GM18951 (cell line): ENCODE data around the gene ITGB5.
A peak's percentile ranks its signal among the peaks of the same experiment; 100 is the strongest.

Experiments
- POLR2A ChIP-seq: IDR thresholded peaks from 4 replicates; pipeline ENCODE4 v1.6.1; 2011; ENCODE audit warnings: mild to moderate bottlenecking; ENCODE audit not compliant: insufficient read length, insufficient read depth; ENCODE audit errors: extremely low read depth
- in situ Hi-C: fragments of 300-500 bp; cut with MboI; formaldehyde crosslinking; loops from one replicate; pipeline ENCODE4 v1.12.0; 2022; ENCODE audit warnings: low sequenced_read_pairs, mixed read lengths, inconsistent platforms; ENCODE audit not compliant: unreplicated experiment

The ITGB5 gene

DNA sequence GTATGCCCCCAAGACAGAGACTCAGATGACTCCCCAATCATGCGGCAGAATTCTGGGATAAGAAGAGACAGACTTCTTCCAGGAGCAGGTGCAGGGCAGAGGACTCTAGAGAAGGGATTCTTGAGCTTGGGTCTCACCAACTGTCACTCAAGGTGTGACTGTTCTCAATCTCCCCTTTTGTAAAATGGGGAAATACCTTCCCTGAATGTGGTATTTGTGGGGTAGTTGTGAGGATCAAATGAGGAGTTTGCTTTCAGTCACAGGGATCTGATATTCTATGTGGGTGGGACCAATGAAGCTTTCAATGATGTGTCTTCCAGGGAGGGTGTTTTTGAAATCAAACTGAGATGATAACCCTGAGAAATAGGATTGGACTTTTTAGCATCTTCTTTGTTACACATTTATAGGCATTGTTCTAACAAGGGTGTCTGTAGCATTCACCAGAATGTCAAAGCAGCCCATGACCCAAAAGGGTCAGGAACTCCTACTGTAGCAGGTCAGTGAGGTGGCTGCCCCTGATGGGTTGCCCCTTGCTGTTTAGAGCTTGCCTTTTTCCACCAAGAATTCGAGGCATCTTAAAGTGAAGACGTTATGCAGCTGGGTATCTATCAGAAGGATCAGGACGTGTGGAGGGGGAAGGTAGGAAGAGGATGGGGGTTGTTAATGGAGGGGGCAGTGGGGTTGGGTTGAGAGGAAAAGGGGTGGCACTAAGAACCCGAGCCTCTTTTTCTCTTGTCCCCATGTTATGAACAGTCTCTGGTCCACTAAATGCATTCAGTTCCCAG, 128.1 kb downstream of the ITGB5 start:
- in situ Hi-C loops: loop anchor here (25.0 kb wide), 1 partner anchor 653 kb away; no protein-coding TSS in a partner anchor
- no peak for TF ChIP-seq POLR2A

DNA sequence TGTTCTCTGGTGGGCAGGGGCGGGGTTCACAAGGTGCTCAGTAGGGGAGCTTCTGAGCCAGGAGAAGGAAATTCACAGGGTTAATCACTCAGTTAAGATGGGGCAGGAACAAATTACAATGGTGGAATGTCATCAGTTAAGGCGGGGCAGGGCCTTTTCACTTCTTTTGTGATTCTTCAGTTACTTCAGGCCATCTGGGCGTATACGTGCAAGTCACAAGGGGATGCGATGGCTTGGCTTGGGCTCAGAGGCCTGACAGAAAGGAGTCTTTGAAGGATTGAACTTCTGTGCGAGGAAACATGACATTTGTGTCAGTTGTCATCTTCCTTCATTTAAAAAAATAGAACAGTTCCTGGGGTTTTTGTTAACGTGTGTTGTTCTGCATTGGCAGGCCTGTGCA, 129.2 kb downstream of the ITGB5 start:
- in situ Hi-C loops: loop anchor here (25.0 kb wide), 1 partner anchor 654 kb away; no protein-coding TSS in a partner anchor

DNA sequence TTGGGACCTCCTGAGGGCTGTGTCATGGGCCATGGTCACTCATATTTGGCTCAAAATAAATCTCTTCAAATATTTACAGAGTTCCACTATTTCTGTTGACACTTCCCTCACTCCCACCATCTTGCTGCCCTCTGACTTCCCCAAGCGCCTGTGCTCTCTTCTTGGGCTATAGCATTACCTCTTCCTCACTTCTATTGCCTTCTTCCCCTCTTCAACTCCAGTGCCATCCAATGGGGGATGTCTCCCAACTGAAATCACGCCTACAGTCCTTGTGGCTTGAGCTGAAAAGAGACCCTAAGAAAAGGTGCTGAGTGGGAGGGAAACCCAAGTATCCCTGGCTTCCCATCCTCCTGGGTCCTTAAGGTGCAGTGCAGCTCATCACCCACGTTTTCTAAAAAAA, 135.1 kb downstream of the ITGB5 start:
- in situ Hi-C loops: loop anchor here (25.0 kb wide), 1 partner anchor 660 kb away; no protein-coding TSS in a partner anchor
- no peak for TF ChIP-seq POLR2A

DNA sequence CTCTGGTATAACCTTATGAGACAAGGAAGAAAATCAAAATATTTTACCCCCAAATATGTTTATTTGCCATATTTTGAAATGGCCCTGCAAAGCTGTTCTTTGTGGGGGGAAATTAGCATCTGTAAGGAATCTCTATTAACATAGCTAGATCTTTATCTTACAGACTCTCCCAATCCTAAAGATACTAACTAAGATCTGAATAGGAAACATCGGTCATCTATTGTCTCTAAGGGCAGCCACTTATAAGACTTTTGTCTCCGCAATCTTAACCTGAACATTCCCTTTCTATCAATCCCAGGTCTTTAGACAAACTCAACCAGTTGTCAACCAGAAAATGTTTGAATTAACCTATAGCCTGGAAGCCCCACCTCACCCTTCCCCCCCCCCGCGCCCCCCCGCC, 135.7 kb downstream of the ITGB5 start:
- TF ChIP-seq POLR2A: no peak
- in situ Hi-C loops: loop anchor here (25.0 kb wide), 1 partner anchor 661 kb away; no protein-coding TSS in a partner anchor

DNA sequence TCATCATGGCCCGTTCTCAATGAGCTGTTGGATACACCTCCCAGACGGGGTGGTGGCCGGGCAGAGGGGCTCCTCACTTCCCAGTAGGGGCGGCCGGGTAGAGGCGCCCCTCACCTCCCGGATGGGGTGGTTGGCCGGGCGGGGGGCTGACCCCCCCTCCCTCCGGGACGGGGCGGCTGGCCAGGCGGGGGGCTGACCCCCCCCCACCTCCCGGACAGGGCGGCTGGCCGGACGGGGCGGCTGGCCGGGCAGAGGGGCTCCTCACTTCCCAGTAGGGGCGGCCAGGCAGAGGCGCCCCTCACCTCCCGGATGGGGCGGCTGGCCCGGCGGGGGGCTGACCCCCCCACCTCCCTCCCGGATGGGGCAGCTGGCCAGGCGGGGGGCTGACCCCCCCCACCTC, 137.3 kb downstream of the ITGB5 start:
- in situ Hi-C loops: loop anchor here (25.0 kb wide), 1 partner anchor 662 kb away; no protein-coding TSS in a partner anchor

DNA sequence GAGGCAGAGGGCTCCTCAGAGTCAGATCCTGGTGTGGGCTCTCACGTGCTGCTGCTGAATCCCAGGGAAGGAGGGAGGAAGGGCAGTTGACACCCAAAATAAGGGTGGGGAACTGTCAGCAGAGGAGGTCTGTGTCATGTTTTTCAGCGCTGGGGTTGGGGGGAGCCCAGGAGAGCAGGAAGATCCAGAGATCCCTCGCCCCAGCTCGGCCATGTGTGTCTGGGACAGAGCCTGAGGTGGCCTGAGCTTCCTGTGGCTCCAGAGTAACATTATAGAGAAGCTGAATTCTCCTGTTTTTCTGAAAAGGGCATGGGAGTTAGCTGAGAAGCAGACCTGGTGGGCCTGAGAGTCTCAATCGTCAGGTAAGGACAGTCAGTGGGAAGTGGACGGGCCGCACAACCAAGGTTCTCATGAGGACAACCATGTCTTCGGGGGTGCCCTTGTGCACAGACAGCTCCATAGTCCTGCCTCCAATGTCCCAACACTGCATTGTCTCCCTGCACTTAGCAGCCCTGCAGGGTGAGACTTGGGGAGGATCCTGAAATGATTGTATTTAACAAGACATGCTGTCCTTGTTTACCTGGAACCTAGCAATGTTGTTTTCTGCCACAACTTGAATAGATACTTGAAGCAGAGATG, 138.5 kb downstream of the ITGB5 start:
- TF ChIP-seq POLR2A: no peak
- in situ Hi-C loops: no loop called here

DNA sequence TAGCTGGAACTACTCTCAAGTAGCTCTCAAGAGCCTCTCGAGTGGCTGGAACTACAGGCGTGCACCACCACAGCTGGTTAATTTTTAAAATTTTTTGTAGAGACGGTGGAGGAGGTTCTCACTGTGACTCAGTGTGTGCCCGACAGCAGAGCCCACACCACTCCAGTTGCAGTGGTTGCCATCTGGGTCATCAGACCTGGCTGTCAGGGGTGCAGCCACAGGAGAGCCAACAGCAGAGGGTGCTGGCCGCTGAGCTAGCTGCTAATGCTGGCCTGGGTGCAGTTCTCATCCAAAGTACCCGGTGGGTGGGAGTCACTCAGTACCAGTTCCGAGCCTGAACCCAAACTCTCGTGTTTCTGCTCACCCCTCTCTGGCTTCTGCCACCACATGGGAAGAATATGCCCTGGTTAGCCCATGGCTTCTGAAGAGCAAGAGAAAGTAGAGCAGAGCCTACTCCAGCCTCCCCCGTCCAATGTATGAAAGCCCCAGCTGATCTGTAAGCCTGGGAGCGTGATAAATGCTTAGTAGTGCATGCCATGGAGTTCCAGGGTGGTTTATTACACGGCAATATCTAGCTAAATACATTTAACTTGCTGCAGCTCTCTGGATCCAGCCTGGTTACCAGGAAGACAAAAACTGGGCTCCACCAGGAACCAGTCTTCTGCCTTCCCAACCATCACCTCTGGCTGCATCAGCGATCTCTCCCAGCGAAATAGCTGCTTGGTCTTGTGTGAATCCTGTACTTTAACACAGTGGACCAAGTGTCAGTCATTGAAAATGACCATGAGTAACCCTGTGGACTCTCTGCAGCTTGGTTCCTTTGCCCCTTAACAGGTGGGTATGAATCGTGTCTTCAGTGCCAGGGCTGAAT, 139.8 kb downstream of the ITGB5 start:
- peak; percentile 11 for TF ChIP-seq POLR2A
- in situ Hi-C loops: no loop called here

DNA sequence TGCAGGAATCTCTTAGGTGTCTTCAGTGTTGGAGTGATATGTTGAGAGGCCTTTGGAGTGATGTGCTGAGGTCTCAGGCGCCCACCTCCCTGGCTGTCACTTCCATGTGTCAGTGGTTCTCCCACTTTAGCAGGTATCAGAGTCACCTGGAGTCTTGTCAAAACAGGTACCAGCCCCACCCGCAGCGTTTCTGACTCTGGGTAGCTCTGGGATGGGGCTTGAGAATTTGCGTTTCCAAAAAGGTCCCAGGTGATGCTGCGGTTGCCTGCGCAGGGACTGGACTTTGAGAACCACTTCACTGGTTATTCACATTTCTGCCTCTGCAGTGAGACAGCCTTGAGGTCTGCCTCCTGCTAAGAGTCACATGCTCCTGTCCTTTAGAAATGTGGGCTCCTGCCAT, 141.4 kb downstream of the ITGB5 start:
- TF ChIP-seq POLR2A: no peak
- in situ Hi-C loops: no loop called here

DNA sequence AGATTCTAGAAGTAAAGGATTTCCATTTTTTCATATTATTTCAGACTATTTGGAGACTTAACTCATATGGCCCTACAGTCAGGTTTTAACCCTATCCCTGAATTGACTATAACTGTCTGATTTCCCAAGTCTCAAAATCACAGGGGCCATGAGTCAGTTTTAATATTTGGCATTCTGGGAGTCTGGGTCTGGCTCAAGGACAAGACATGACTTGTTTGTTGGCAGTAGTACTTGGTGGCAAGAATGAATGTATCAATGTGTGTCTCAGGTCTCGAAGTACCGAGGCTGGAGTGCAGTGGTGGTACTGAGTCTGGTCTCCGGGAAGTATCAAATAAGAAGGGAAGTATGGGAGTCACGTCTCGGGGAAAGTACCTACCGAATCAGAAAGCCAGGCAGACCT, 146.1 kb downstream of the ITGB5 start:
- in situ Hi-C loops: no loop called here
- no peak for TF ChIP-seq POLR2A

DNA sequence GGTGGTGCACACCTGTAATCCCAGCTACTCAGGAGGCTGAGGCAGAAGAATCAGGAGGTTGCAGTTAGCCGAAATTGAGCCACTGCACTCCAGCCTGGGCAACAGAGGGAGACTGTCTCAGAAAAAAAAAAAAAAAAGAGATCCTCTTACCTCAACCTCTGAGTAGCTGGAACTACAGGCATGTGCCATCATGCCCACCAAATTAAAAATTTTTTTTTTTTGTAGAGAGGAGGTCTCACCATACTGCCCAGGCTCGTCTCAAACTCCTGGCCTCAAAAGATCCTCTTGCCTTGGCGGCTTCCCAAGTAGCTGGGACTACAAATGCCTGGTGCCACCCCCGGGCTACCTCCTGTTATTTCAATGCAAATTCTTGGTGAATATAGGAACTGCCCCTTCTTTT, 155.4 kb downstream of the ITGB5 start:
- no peak for TF ChIP-seq POLR2A
- in situ Hi-C loops: no loop called here

DNA sequence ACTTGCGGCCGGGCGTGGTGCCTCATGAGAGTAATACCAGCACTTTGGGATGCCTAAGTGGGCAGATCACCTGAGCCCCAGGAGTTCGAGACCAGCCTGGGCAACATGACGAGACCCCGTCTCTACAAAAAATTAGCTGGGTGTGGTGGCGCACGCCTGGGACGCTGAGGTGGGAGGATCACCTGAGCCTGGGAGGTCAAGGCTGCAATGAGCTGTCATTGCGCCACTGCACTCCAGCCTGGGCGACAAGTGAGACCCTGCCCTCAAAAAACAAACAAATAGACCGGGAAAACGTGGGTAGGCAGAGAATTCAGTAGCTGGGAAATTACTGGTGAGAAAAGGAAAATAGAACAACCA, 156.2 kb downstream of the ITGB5 start:
- no peak for TF ChIP-seq POLR2A
- in situ Hi-C loops: no loop called here

DNA sequence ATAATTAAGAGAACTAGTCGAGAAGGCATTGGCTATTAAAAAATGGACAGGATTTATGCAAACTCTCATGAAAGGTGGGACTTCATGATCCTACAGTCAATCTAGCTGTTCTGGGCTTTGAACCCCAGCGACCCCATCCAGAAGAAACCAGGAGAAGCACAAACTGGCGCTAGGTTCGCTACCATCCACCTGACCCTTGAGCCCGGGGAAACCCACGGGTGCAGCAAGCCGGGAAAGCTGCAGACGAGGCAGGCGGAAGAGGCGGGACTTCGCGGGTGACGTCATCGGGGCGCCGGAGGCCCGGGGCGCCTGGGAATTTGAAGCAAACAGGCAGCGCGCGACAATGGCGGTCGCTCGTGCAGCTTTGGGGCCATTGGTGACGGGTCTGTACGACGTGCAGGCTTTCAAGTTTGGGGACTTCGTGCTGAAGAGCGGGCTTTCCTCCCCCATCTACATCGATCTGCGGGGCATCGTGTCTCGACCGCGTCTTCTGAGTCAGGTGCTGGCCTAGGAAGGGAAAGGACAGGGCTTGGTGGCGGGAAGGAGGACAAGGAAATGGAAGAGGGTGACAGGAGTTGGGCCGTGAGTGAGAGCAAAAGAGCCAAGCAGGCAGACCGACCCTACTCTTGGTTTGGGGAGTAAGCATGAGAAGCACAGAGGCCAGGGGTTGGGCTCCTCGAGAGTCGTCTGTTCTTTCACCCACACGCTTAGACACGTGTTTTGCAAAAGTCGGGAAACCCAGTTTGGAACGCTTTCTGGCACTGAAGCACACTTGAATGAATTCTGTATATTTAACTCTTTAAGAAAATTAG, 156.8 kb downstream of the ITGB5 start, which contains the start of gene UMPS:
UMPS (plus strand) TSS at position 324 of the 812 bp plus-strand sequence; CDS start at position 344, 20 bp downstream.
- in situ Hi-C loops: no loop called here
- TF ChIP-seq POLR2A: peak; percentile 93
